Colonic mucosa (tissue), 4 donors: ENCODE data around the gene NDUFB2. TPM values are rescaled to one million over a fixed set of nuclear protein-coding genes. Genes with fewer than 3 reads are reported as not detected.
"Not testable (repeated sequence)": the region's sequence is repeated elsewhere in the genome, so short reads cannot be mapped to it uniquely, and the experiment has no call there.

ENCODE experiments used
- DNase-seq: peaks from one replicate; pipeline ENCODE4 v3.0.0-alpha.2; 2020
- H3K27ac ChIP-seq: fragments of 200-600 bp; one replicate; pipeline ENCODE4 v1.8.0; 2021
- H3K27me3 ChIP-seq: fragments of 200-600 bp; one replicate; pipeline ENCODE4 v1.8.0; 2021
- H3K36me3 ChIP-seq: fragments of 200-600 bp; one replicate; pipeline ENCODE4 v1.8.0; 2021
- H3K4me1 ChIP-seq: fragments of 200-600 bp; one replicate; pipeline ENCODE4 v1.8.0; 2021; ENCODE audit warnings: mild to moderate bottlenecking
- H3K4me3 ChIP-seq: fragments of 200-600 bp; one replicate; pipeline ENCODE4 v1.8.0; 2021
- H3K9ac ChIP-seq, 2 donors: one replicate each; pipeline ENCODE4 v1.7.0; 2013; ENCODE audit warnings: control low read depth in 2 of 2, low read depth in 2 of 2, low read length in 2 of 2
- H3K9me3 ChIP-seq: fragments of 200-600 bp; one replicate; pipeline ENCODE4 v1.8.0; 2021
- CTCF ChIP-seq: fragments of 200-600 bp; IDR thresholded peaks from one replicate; pipeline ENCODE4 v1.8.0; 2022; ENCODE audit warnings: antibody characterized with exemption, mild to moderate bottlenecking
- intact Hi-C: fragments of 100-400 bp; cut with DNase I; formaldehyde crosslinking; loops from one replicate; pipeline ENCODE4 v1.14.1; 2022
- total RNA-seq, 2 donors: library from RNA; stranded (reverse); fragmentation: NEBNext Ultra II Directional in 1 of 2; extraction: Animal tissue kit (Norgen Biotek cat#: 25700) in 1 of 2; gene quantifications; one replicate each; pipeline ENCODE4 v1.2.1, GENCODE V29; 2021
- donor health status: healthy.
- donor health status: DM: no; HTN: no; CAD: no.
- donor health status: DM: no; HTN: no; CAD: no.

Gene NDUFB2
- total RNA-seq, 2 donors from 2014 or later, result 281 to 309 TPM

GRCh38 chr7:140685407-140686087, 11.0 kb upstream of the NDUFB2 start:
- Histone ChIP-seq H3K9ac (no peak overlapping the region), H3K4me1 (no peaks in the 10 kb centered on the region), H3K4me3 (no peak overlapping the region), H3K27me3 (no peaks in the 10 kb centered on the region), H3K9me3 (no peaks in the 10 kb centered on the region), H3K27ac (no peak overlapping the region), H3K36me3 (no peaks in the 10 kb centered on the region)
- DNase-seq, result no peak
- intact Hi-C loops, result no loop called here
- no peak for TF ChIP-seq CTCF

- TF ChIP-seq CTCF, result no peak
- H3K9ac ChIP-seq, result no peak overlapping the region
- no peaks in the 10 kb centered on the region for H3K36me3 ChIP-seq
- no peak overlapping the region for H3K4me3 ChIP-seq
- no peaks in the 10 kb centered on the region for H3K4me1 ChIP-seq
- intact Hi-C loops, result no loop called here
- H3K9me3 ChIP-seq, result no peaks in the 10 kb centered on the region
- no peak for DNase-seq
- no peaks in the 10 kb centered on the region for H3K27me3 ChIP-seq
- H3K27ac ChIP-seq, result no peak overlapping the region
Observed at GRCh38 chr7:140686921-140687320, 9.6 kb upstream of the NDUFB2 start.

GRCh38 chr7:140688341-140688740, 8.2 kb upstream of the NDUFB2 start:
- Histone ChIP-seq H3K9ac (no peak overlapping the region), H3K36me3 (no peaks in the 10 kb centered on the region), H3K27me3 (no peaks in the 10 kb centered on the region), H3K27ac (no peak overlapping the region), H3K4me3 (no peak overlapping the region), H3K4me1 (no peaks in the 10 kb centered on the region), H3K9me3 (no peaks in the 10 kb centered on the region)
- intact Hi-C loops, result no loop called here
- TF ChIP-seq CTCF, result no peak
- no peak for DNase-seq

- Histone ChIP-seq H3K36me3 (no peaks in the 10 kb centered on the region), H3K27ac (no peak overlapping the region), H3K9me3 (no peaks in the 10 kb centered on the region), H3K9ac (no peak overlapping the region), H3K27me3 (no peaks in the 10 kb centered on the region), H3K4me1 (no peaks in the 10 kb centered on the region), H3K4me3 (no peak overlapping the region)
- intact Hi-C loops, result no loop called here
- DNase-seq, result no peak
- no peak for TF ChIP-seq CTCF
Observed at GRCh38 chr7:140689199-140690152, 7.0 kb upstream of the NDUFB2 start.

GRCh38 chr7:140691376-140692045, 5.0 kb upstream of the NDUFB2 start:
- no peaks in the 10 kb centered on the region for H3K9me3 ChIP-seq
- no peak overlapping the region for H3K27ac ChIP-seq
- no peak overlapping the region for H3K9ac ChIP-seq
- no peak for DNase-seq
- no peak for TF ChIP-seq CTCF
- H3K27me3 ChIP-seq, result no peaks in the 10 kb centered on the region
- H3K4me1 ChIP-seq, result no peaks in the 10 kb centered on the region
- intact Hi-C loops, result no loop called here
- H3K4me3 ChIP-seq, result no peak overlapping the region
- H3K36me3 ChIP-seq, result no peaks in the 10 kb centered on the region

GRCh38 chr7:140693849-140694248, 2.7 kb upstream of the NDUFB2 start:
- DNase-seq, intact Hi-C loops, H3K4me1 ChIP-seq, H3K9me3 ChIP-seq, H3K36me3 ChIP-seq, H3K27me3 ChIP-seq, H3K9ac ChIP-seq, H3K4me3 ChIP-seq, H3K27ac ChIP-seq: not testable (repeated sequence)
